ENCODE data around the gene TSPAN9.
"Not testable (repeated sequence)": the region's sequence is repeated elsewhere in the genome, so short reads cannot be mapped to it uniquely, and the experiment has no call there.

The TSPAN9 gene

DNA sequence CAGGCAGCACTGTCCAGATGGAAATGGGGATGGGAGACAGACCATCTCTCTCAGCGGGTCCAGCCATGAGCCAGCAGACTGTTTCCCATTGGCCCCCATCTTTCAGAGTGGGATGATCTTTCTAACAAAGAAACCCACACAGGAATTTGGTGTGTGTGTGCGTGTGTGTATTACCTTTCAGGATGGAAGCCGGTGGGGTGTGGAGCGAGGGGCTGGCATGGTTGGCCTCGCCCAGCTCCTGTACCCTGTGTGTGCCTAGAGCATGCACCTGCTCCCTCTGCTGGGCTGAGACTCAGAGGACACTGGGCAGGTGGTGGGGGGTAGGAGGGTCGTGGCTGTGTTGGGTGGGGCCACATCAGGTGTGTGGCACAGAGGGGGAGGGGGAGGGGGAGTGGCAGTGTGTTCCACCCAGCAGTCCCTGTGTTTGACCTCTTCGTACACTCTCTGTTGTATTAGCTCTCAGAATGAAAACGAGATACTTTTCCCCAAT lies 33.0 kb upstream of the TSPAN9 start:
- no peak for DNase-seq (ENCODE audit: low read depth in 3 of 3)

DNA sequence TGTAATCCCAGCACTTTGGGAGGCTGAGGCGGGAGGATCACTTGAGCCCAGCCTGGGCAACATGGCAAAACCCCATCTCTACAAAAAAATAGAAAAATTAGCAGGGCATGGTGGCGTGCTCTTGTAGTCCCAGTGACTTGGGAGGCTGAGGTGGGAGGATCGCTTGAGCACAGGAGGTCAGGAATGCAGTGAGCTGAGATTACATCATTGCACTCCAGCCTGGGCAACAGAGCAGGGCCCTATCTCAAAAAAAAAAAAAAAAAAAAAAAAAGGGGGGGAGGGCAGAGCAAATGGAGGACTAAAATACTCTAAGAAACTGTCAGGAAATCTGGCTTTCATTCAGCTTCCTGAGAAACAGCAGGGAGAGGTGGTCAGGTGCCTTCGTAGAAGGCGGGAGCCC lies 31.7 kb upstream of the TSPAN9 start:
- DNase-seq (ENCODE audit: low read depth in 3 of 3), result no peak

DNA sequence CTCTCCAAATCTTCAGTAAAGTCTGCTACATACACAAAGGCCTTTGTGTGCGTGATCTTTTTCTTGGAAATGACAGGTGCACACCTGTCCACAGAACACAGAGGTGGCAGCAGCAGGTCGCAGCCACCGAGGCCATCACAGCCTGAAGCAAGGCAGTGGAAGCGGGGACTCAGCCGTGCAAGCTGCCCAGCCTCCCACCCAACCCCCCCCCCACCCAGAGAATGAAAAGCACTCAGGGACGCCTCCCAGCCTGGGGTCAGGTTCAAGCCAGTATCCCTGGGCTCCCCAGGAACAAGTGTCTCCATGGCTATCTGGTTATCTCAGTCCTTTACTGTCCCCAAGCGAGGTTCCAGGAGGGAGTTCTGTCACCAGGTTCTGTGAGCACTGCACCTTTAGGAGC lies 31.2 kb upstream of the TSPAN9 start:
- DNase-seq (ENCODE audit: low read depth in 3 of 3), result no peak

DNA sequence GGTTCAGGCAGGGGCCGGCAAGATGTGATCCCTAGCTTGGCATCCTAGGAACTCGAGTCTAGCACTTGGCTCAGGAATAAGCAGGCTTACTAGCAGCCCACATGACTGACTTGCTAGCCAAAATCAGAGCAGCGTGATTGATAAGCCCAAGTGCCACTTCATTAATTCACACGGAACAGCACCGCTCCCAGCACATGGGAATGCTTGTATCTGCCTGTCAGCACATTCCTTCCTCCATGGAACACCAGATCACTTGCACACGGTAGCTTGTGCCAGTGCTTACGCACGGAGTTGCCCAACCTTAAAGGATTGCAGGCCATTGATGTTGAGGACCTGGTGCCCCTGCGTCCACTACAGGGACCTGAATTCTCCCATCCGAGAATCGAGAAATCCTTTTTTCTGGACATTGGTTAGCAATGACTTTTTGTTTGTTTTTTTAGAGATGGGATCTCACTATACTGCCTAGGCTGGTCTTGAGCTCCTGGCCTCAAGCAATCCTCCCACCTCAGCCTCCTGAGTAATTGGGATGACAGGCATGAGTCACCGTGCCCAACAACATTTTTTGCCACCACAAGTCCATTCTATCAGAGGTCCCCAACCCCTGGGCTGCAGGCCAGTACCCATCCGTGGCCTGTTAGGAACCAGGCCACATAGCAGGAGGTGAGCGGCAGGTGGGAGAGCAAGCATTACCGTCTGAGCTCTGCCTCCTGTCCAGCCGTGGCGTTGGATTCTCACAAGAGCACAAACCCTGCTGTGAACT lies 30.6 kb upstream of the TSPAN9 start:
- DNase-seq (ENCODE audit: low read depth in 3 of 3), result no peak

DNA sequence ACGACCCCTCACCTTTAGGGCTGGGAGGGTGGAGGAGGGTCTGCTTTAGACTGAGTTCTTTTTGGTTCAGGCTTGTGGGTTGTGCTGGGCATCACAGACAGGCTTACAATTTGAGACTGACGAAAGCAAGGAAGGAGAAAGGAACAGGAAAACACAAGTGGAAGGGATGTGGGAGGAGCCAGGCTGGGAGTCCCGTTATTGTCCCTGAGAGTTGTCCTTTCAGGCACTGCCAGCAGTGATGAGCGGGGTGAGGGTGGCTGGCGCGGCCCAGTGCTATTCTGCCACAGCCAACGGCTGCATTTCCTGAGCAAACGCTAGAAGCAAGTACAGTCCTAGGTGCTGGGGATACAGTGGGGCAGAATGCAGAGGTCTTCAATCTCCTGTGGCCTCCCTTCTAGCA lies 29.2 kb upstream of the TSPAN9 start:
- no peak for DNase-seq (ENCODE audit: low read depth in 3 of 3)

DNA sequence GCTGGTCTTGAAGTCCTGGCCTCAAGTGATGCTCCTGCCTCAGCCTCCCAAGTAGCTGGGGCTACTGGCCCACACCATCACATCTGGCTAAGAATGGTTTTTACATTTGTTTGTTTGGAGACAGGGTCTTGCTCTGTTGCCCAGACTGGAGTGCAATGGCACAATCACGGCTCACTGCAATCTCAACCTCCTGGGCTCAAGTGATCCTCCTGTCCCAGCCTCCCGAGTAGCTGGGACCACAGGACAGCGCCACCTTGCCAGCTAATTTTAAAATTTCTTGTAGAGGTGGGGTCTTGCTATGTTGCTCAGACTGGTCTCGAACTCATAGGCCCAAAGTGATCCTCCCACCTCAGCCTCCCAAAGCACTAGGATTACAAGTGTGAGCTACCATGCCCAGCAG lies 28.6 kb upstream of the TSPAN9 start:
- no peak for DNase-seq (ENCODE audit: low read depth in 3 of 3)

DNA sequence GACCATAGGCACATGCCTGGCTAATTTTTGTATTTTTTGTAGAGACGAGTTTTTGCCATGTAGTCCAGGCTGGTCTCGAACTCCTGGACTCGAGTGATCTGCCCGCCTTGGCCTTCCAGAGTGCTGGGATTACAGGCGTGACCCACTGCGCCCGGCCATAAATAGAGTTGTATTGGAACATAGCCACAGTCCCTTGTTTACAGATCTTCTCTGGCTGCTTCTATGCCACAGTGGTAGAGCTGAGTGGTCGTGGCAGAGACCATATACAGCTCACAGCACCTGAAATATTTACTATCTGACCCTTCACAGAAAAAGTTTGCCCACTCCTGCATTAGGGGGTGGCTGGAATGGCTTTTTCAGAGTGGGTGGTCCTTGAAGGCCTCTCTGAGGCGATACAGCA lies 28.0 kb upstream of the TSPAN9 start:
- no peak for DNase-seq (ENCODE audit: low read depth in 3 of 3)

DNA sequence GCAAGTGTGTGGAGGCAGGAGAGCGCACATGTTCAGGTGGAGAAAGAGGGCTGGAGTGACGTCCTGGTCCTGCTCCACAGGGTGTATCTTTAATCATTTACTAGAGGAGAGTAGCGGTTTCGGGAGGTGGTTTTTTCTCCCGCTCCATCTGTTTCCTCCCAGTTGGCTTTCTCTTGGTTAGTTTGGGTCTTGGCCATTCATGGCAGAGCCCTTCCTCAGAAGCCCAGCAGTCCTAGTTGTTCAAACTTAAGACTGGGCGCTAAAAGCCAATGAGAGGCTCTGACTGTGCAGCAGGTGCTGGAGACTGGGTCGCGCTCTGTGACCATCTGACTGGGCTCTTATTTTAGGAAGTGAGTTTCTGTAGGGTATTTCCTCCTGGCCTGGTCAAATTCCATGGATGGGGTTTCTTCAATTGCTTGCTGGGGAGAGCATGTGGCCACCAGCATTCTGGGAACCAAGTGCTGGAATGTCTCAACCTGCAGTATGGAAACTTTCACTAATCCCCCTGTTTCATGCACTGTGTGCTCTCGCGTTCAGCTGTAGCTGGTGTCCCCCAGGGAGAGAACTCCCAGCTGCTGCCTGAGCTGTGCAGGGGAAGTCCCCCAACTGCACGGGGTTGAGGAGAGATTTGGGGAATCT lies 27.4 kb upstream of the TSPAN9 start:
- no peak for DNase-seq (ENCODE audit: low read depth in 3 of 3)

DNA sequence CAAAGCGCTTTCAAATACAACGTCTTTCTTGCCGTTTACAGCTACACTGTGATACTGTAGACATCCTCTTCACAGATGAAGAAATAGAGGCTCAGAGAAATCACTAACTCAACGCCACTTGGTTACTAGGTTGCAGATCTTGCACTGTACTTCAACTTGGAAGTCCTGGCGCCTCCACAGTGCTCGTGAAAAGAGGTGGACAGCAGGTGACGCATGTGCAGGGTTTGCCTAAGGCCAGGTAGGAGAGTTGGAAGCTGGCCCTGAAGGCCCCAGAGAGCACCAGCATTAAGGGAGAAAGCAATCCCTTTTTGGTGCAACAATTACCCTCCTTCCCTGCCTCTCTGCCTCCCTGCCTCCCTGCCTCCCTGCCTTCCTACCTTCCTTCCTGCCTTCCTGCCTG lies 22.8 kb upstream of the TSPAN9 start:
- no peak for DNase-seq (ENCODE audit: low read depth in 3 of 3)

DNA sequence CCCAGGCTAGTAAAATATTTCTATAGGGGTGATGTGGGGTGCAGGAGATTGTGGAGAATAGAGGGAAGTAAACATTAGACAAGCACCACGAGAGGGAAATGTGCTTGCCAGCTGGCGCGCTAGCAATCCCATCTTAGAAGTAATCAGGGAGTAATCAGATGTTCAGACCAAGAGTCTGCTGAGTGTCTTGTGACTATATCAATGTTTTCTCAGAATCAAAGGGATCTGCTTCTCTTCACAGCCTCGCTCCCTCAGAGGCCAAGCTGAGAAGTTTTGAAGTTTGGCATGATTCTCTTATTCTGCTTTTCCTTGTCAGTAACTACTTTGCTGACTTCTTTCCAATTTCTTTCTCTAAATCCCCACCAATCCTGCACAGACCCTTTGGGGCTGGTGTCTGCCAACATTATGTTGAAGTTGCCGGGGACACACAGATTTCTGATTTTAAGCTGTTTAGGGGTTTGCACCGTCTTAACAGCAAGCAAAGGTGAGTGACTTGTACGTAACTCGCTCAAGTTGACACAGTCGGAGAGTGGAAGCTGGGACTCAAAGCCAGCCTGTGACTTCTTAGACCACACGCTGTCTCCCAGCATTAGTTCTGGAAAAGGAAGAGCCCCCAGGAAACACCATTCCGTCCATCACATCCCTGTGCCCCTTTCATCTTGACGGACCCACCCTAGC lies 22.0 kb upstream of the TSPAN9 start:
- DNase-seq (ENCODE audit: low read depth in 3 of 3), result no peak

DNA sequence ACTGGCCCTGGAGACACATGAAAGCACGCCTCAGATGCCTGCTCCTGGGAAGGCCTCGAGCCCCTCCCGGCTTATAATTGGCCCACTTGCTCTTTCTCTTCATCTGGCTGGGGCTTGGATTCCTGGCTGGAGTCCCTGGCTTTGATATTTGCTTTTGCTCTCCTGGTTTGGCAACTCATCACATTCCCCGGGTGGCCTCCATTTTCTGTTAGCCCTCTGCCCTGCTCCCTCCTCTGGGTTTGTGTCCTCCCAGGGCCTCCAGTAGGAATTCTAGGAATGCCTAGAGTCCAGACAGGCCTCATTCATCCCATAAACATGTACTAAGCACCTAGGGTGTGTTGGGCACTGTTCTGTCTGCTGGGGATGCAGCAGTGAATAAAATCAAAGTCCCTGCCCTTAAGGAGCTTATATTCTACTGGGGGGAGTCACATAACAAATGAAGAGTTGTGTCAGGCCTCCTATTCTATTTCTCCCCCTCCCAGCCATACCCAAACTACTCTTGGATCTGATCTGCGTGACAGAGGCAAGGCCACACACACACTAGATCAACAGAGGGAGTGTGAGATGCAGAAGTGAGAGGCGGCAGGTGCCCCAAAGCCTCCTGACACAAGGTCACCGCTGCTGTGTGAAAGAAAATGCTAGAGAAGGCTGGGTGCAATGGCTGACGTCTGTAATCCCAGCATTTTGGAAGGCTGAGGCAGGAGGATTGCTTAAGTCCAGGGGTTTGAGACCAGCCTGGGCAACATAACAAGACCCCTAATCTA lies 21.3 kb upstream of the TSPAN9 start:
- no peak for DNase-seq (ENCODE audit: low read depth in 3 of 3)

DNA sequence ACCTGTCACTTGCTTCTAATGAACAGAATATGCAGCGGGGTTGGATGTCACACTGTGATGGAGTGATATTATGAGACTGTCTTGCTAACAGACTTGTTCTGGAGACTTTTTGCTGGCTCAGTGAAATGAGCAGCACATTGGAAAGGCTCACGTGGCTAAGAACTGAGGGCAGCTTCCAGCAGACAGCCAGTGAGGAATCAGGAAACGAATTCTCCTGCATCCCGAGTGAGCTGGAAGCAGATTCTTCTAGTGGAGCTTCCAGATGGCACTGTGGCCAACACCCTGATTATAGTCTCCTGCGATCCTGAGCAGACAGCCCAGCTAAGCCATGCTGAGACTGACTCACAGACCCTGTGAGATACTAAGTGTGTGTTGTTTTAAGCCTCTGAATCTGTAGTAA lies 16.1 kb upstream of the TSPAN9 start:
- no peak for DNase-seq (ENCODE audit: low read depth in 3 of 3)

DNA sequence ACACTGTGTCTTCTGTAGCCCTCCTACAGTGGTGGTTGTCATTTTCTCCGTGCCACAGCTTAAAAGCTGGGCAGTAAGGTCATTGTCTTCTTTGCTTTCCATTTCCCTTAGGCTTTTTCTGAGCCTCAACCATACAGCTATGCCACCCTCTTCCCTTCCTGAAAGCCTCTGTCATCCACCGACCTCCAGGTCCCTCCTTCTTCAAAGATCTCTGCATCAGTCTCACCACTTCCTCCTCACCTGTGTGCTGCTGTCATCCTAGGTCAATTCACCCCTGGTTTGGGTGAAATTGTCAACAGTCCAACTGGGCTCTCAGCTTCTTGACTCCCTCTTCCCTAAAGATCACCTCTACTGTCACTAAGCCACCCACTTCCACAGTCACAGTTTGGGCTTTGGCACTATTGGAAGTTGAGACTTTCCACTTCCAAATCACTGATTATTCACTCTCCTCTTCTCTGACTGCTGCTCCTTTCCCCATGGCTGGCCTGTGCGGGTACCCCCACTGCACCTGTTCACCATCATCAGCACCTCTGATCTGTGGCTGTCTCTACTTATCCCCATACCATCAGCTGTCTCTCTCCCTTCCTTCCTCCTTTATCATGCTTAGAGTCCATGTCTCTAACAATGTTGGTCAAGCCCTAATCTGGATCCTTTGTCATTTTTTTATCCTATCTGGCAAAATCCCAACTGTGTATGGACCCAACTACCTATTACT lies 15.5 kb upstream of the TSPAN9 start:
- DNase-seq (ENCODE audit: low read depth in 3 of 3), result no peak

DNA sequence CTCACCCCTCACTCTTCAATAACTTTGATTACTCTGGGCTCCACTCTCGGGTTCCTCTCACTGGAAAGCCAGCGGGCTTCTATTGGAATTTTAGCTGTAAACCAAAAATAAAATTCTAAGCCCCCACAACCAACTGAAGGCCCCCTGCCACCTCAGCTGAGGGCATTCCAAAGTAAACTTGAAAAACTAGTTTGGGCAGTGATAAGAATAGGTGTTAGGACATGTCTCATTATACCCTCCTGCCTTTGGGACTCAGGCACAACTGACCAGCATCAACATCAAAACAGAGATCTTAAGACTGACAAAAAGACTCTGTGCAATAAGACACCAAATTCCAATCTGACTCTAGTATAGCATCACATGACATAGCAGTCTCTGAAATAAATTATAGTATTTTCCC lies 11.9 kb upstream of the TSPAN9 start:
- no peak for DNase-seq (ENCODE audit: low read depth in 3 of 3)

DNA sequence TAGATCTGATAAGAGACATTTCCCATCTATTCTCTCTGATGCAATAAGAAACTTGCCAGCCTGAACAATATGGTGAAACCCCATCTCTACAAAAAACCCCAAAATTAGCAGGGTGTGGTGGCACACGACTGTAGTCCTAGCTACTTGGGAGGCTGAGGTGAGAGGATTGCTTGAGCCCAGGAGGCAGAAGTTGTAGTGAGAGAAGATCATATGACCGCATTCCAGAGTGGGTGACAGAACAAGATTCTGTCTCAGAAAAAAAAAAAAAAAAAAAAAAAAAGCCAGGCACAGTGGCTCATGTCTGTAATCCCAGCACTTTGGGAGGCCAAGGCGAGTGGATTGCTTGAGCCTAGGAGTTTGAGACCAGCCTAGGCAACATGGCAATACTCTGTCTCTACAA lies 11.3 kb upstream of the TSPAN9 start:
- not testable (repeated sequence) for DNase-seq (ENCODE audit: low read depth in 3 of 3)

DNA sequence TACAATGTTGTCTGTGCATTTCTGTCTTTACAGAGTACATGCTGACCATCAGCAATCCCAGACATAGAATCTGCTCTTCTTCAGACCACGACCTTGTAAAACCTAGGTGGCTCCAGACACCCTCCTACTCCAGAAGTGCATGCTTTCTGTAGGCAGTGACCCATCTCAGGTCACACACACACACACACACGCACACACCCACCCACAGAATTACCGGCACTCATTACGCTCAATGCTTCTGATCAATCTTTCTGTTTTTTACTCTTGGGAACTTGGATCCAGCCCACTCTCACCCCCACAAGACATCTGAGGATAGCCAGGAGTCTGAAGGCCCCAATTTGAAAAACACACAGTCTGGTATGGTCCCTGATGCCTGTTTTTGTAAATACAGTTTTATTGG lies 7.5 kb upstream of the TSPAN9 start:
- no peak for DNase-seq (ENCODE audit: low read depth in 3 of 3)

DNA sequence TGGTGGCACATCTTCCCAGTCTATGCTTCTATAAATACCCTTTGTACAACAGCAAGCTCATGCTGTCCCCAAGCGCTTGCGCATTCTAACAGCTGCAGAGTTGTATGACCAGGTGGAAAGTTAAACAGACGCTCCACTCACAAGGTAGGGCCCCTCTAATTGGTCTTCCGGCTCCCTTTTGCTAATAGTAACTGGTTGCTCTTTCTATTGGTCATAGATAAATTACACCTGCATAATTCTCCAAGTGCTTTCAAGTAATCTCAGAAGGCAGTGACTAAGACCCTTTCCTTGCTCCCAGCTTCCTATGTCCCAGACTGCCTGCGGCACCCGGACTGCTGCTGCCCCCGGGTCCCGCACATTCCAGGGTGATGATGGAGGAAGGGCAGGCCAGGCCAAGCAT lies 6.1 kb upstream of the TSPAN9 start:
- DNase-seq (ENCODE audit: low read depth in 3 of 3), result no peak

DNA sequence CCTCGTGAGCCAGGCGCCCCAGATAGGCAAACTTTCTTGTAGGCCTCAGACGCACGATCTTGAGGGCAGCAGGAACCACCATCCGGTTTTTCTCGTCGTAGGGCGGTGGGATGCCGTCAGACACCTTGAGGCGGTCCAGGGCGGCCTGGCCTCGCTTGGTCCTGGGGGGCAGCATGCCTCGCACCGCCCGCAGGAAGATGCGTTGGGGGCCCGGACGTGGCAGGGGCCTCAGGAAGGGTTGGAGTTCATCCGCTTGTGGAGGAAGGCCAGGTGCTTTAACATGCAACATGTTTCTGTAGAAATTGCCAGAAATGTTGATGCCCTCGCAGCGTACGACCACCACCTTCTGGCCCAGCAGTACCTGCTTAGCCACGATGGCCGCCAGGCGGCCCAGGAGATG lies 5.5 kb upstream of the TSPAN9 start:
- DNase-seq (ENCODE audit: low read depth in 3 of 3), result no peak

DNA sequence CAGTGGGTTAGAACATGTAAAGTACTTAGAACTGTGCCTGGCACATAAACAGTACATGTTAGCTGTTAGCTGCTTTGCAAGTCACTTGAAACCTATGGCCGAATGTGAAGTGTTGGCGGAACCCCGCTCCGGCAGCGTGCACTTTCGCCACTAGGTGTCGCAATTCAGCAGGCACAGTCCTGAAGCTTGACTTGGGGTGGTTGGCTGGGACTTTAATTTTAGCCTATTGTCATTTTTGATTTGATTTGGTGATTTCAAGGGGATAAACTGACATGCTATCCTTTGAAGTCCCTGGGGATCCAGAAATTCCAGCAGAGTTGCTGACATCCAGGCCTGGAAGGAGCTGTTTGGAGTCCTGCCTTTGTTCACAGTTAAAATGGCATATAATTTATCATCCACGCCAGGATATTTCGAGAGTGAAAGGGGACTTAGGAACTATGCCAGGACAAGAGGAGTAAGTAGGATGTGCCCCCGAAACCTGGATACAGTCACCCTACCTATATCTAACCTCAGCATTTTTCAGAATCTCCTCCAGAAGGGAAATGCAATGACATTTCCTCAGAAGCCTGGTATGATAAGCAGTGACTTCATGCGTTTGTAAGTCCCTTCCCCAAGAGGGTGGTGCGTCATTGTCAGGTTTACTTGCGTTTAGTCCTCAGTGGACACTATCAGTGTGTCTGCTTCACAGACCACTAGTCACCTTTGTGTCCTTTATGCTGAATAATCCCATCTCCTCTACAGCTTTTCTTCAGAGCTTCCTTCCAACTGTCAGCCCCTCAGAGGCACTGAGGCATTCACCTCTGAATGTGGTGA lies 3.5 kb upstream of the TSPAN9 start:
- peak; percentile 65 to 72 (median 70) for DNase-seq (ENCODE audit: low read depth in 3 of 3)

DNA sequence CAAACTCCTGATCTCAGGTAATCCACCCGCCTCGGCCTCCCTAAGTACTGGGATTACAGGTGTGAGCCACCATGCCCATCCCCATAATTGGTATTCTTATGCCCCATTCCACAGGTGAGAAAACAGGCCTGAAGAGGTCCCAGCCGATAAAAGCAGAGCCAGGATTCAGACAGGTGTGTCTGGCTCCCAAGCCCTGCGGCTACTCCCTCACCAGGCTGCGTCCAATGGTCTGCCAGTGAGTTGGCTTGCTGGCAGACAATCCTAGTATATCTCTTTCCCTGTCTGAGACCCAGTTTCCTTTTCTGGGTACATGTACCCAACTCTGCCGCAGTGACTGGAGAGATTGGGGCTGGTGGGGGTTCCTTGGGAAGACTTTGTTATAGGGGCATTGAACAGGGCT lies 1.9 kb upstream of the TSPAN9 start:
- DNase-seq (ENCODE audit: low read depth in 3 of 3), result no peak

Measured in stimulated activated CD4-positive, alpha-beta T cell treated with anti-CD3 and anti-CD28 coated beads, TNF-alpha, amount 100 ng/mL, for 4 hours (primary cell).